Progenitor cell of endocrine pancreas (in vitro differentiated cells): ENCODE data around the gene RIPPLY1. TPM values are rescaled to one million over a fixed set of nuclear protein-coding genes. Genes with fewer than 3 reads are reported as not detected.

Source experiments
- DNase-seq: peaks from one replicate; pipeline ENCODE4 v3.0.0; 2021; ENCODE audit warnings: low spot score; ENCODE audit not compliant: unreplicated experiment
- H3K27ac Mint-ChIP-seq: 2 replicates; pipeline ENCODE4 v1.8.0; 2021; ENCODE audit warnings: mild to moderate bottlenecking, moderate library complexity, mixed read lengths
- H3K27me3 Mint-ChIP-seq: 2 replicates; pipeline ENCODE4 v1.8.0; 2021; ENCODE audit warnings: mixed read lengths
- H3K36me3 Mint-ChIP-seq: 2 replicates; pipeline ENCODE4 v1.8.0; 2022; ENCODE audit warnings: mixed read lengths; ENCODE audit not compliant: insufficient read depth
- H3K4me1 Mint-ChIP-seq: 2 replicates; pipeline ENCODE4 v1.8.0; 2021; ENCODE audit warnings: low read depth, mixed read lengths
- H3K4me3 Mint-ChIP-seq: 2 replicates; pipeline ENCODE4 v1.8.0; 2021; ENCODE audit warnings: low read depth, mild to moderate bottlenecking, moderate library complexity, mixed read lengths
- H3K9me3 Mint-ChIP-seq: 2 replicates; pipeline ENCODE4 v1.8.0; 2021; ENCODE audit warnings: low read depth, mixed read lengths
- CTCF ChIP-seq: fragments of 200-600 bp; sonication (generic); IDR thresholded peaks from one replicate; pipeline ENCODE4 v1.5.0; 2021; ENCODE audit warnings: antibody characterized with exemption, mild to moderate bottlenecking; ENCODE audit not compliant: unreplicated experiment
- long read RNA-seq: library from polyadenylated mRNA; unstranded; transcript quantifications from one replicate; pipeline ENCODE4 v2.0.0, GENCODE V29; 2020
- total RNA-seq: library from RNA; stranded (reverse); gene quantifications from 2 replicates; pipeline ENCODE4 v1.2.1, GENCODE V29; 2021

Gene RIPPLY1
- not detected in 2 replicates for total RNA-seq
- long read RNA-seq = 0 reads

GRCh38 chrX:106903291-106903824 is at the start of gene RIPPLY1:
RIPPLY1 (minus strand) TSS chrX:106903341; CDS start chrX:106903287, 54 bp downstream.
- no peaks in the 10 kb centered on the region for H3K27me3 Mint-ChIP-seq
- peaks cover 19% of the 10 kb centered on the region for H3K9me3 Mint-ChIP-seq
- H3K36me3 Mint-ChIP-seq = no peaks in the 10 kb centered on the region
- TF ChIP-seq CTCF = no peak
- no peak within 1 kb of the TSS for H3K4me3 Mint-ChIP-seq
- peaks cover 4% of the 10 kb centered on the region for H3K4me1 Mint-ChIP-seq
- no peak for DNase-seq
- no peak within 1 kb of the TSS for H3K27ac Mint-ChIP-seq

- H3K36me3 Mint-ChIP-seq = peaks cover 6% of the 10 kb centered on the region
Observed at GRCh38 chrX:106952538-106952937, 49.4 kb upstream of the RIPPLY1 start.

GRCh38 chrX:106952089-106952488 is 48.9 kb upstream of the RIPPLY1 start:
- no peaks in the 10 kb centered on the region for H3K27me3 Mint-ChIP-seq
- TF ChIP-seq CTCF = no peak
- peaks cover 17% of the 10 kb centered on the region for H3K9me3 Mint-ChIP-seq
- H3K36me3 Mint-ChIP-seq = peaks cover 6% of the 10 kb centered on the region
- no peak overlapping the region for H3K4me3 Mint-ChIP-seq
- no peak overlapping the region for H3K27ac Mint-ChIP-seq
- peaks cover 12% of the 10 kb centered on the region for H3K4me1 Mint-ChIP-seq
- DNase-seq = no peak

More at GRCh38 chrX:106952538-106952937, 49.4 kb upstream of the RIPPLY1 start:
- Mint-ChIP-seq H3K4me1 (peaks cover 12% of the 10 kb centered on the region), H3K4me3 (no peak overlapping the region), H3K27ac (no peak overlapping the region), H3K27me3 (no peaks in the 10 kb centered on the region), H3K9me3 (peaks cover 17% of the 10 kb centered on the region)
- no peak for DNase-seq
- no peak for TF ChIP-seq CTCF

GRCh38 chrX:106951230-106951629 is 48.1 kb upstream of the RIPPLY1 start:
- peaks cover 17% of the 10 kb centered on the region for H3K9me3 Mint-ChIP-seq
- DNase-seq = no peak
- no peak for TF ChIP-seq CTCF
- H3K4me3 Mint-ChIP-seq = no peak overlapping the region
- peaks cover 4% of the 10 kb centered on the region for H3K36me3 Mint-ChIP-seq
- H3K27me3 Mint-ChIP-seq = no peaks in the 10 kb centered on the region
- peaks cover 12% of the 10 kb centered on the region for H3K4me1 Mint-ChIP-seq
- no peak overlapping the region for H3K27ac Mint-ChIP-seq

- no peak overlapping the region for H3K4me3 Mint-ChIP-seq
- DNase-seq = no peak
- TF ChIP-seq CTCF = no peak
- H3K27ac Mint-ChIP-seq = no peak overlapping the region
- peaks cover 4% of the 10 kb centered on the region for H3K36me3 Mint-ChIP-seq
- peaks cover 20% of the 10 kb centered on the region for H3K9me3 Mint-ChIP-seq
- peaks cover 12% of the 10 kb centered on the region for H3K4me1 Mint-ChIP-seq
- H3K27me3 Mint-ChIP-seq = no peaks in the 10 kb centered on the region
Observed at GRCh38 chrX:106950381-106950780, 47.2 kb upstream of the RIPPLY1 start.
